M059J (cell line): Measurements from ENCODE around the gene CACNA1H. TPM values are rescaled to one million over a fixed set of nuclear protein-coding genes. Genes with fewer than 3 reads are reported as not detected.

Experiments
- DNase-seq: peaks from one replicate; pipeline ENCODE4 v3.0.0-alpha.2; 2012; ENCODE audit warnings: low read depth
- total RNA-seq: library from RNA; depleted of rRNA; stranded (reverse); fragments of >200 nt; shearing (Covaris generic); gene quantifications from 2 replicates; pipeline ENCODE4 v1.2.3, GENCODE V29; 2014; rRNA removed

Gene CACNA1H
- total RNA-seq, result 0.02 TPM in 1 of 2 replicates, not detected in the other

DNA sequence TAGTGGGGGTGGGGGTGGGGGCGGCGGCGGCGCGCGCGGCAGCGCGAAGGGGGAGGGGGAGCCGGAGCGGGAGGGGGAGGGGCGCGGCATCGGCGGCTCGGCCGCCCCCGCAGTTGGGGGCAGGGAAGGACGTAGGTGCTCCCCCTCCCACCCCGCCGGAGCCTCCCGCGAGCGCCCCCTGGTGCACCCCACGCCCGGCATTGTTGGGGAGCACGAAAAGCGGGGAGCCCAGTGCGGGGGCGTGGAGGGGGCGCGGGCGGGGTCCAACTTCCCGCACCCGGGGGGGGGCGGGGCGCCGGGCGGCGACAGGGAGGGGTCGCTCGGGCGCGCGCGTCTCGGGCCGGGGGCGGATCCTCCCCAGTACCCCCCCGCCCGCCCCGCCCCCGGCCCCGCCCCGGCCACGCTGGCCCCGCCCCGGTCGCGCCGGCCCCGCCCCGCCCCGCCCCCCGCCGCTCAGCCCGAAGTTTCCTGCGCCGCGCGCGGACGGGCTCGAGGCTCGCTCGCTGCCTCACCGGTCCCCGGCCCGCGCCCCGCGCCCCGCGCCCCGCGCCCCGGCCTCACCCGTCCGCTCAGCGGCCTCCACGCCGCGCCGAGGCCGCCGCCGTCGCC lies at the start of gene CACNA1H:
TSS of gene CACNA1H (plus strand) at position 456 of the 609 bp plus-strand sequence. CDS start 632 bp downstream, outside the sequence.
- no peak for DNase-seq

DNA sequence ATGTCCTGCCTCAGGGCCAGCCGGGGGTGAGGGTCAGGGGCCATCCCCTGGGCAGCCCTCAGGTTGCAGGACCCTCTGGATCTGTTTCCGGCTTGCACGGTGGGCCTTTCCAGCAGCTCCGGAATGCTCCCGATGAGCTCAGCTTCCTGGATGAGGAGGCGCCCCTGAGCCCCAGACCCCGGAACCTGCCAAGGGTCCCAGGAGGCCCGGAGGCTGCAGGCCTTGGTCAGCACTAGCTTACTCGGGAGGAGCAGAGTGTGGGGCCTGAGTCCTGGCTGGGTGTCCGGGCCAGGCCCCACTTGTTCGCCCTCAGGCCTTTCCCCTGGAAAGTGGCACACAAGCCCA lies 49.3 kb upstream of the CACNA1H start:
- DNase-seq, result no peak

- peak; percentile 55 for DNase-seq
These were observed 46.9 kb upstream of the CACNA1H start for GRCh38 chr16:1105888-1106620.

DNA sequence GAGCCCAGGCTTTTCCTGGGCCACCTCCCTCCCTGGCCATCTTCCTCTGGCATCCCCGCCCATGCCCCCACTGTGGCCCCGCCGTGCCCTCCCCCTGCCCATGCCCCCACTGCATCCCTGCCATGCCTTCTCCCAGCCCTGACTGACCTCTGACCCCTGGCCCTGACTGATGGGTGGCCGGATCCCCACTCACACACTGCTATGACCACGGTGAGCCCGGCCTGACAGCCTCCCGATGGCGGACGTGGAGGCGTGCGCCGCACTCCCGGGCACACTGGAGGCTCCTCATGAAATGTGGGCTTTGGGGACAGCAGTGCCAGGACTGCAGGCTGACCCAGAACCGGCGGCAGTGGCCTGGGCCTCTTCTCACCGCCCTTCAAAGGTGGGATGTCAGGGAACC lies 46.2 kb upstream of the CACNA1H start:
- DNase-seq, result no peak

GRCh38 chr16:1107141-1107540 lies 45.8 kb upstream of the CACNA1H start:
- DNase-seq, result no peak

GRCh38 chr16:1107731-1108130 lies 45.2 kb upstream of the CACNA1H start:
- no peak for DNase-seq

DNA sequence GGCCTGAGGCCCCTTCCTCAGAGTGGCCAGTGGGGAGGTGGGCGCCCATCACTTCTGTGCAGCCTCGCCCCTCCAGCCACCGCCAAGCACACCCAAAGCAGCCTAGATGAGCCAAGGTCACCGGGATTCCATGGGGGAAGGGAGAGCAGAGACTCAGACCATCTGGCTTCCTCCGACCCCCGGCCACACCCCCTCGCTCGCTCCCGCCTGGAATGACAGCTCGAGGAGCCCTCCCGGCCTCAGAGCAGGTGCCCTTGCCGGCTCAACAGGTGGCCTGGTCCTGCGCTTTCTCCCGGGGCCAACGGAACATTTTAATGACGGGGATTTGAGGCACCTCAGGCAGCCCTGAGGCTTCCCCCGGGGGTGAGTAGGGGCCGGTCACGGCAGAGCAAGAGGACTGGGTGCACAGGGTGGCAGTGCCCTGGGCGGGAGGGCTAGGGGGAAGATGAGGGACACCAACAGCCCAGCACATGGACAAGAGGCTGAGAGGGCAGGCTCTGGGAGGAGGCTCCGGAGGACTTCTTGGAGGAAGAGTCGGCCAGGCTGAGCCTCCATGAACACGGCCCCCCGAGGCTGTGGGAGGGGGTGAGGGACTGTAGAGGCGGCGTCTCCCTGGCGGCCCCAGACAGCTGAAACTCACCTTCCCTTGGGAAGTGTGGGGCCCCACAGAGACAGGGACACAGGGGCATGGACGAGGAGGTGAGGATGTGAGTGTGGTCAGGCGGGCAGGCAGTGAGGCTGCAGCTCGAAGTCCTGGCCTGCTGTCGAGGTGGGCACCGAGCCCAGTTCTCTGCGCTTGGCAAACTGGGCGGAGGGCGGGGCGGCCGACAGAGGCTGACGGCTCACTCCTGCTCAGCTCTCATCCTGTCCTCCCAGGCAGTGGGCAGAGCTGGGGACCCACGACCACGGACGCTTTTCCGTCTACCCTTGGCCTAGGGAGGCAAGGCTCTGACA lies 44.3 kb upstream of the CACNA1H start:
- DNase-seq, result peak; percentile 48

- DNase-seq, result no peak
These were observed 43.3 kb upstream of the CACNA1H start for GRCh38 chr16:1109648-1110047.

DNA sequence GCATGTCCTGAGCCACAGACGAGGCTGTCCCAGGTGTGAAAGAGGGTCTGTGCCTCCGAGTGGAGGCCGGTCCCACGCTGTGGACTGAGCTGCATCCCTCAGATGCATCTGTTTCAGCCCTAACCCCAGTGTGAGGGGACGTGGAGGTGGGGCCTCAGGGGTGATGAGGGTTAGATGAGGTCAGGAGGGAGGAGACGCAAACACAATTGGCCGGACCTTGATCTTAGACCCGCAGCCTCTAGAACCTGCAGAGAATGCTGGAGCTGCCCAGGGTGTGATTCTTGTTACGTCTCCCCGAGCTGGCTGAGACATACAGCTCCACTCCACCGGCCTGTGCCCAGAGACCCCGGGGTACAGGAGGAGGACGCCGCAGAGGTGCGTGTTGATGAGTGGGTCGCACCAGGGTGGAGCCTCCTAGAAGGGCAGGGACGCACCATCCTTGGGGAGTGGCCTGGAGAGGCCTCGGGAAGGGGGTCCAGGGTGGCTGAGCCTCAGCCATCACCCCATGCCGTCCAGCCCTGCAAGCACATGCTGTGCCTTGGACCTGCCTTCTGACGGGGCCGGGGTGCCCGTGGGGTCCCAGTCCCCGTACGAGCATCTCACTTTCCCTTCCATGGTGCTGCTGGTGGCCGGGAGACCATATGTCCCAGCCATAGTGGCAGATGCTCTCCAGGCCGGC lies 40.3 kb upstream of the CACNA1H start:
- no peak for DNase-seq

GRCh38 chr16:1113489-1113888 lies 39.4 kb upstream of the CACNA1H start:
- DNase-seq, result no peak

- DNase-seq, result no peak
These were observed 38.9 kb upstream of the CACNA1H start for GRCh38 chr16:1113889-1114526.

DNA sequence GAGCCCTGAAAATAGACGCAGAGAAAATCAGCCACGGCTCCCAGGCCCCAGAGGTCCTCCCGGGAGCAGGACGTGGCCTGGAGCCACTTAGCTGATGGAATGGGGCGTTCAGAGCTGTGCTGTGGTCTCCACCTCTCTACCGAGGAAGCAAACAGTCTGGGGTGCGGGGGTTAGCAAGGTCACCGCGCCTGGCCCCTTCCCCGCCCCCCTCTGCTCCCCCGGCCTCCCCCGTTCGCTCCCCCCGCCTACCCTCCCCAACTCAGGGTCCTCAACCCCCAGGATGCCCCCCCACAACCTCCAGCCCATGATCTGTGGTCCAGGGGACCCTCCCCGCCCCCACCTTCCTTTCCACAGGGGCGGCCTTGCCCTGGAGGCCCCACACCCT lies 36.2 kb upstream of the CACNA1H start:
- no peak for DNase-seq

- no peak for DNase-seq
These were observed 35.6 kb upstream of the CACNA1H start for GRCh38 chr16:1117176-1117900.

DNA sequence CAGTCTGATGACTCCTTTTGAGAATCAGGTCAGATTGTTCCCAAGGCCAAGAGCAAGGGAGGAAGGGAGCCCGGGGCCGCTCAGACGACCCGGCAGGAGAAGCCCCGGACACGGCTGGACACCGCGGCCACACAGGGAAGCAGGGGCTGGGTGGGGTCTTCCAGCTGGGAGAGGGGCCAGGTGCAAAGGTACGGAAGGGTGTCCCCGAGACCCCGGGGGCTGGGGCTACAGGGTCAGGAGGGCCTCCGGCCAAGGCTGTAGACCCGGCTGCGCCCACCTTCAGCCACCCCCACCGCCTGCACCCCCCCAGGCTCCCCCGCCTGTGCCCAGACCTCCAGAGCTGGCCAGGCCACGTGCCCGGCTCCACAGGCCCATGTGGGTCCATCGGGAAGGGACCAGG lies 35.0 kb upstream of the CACNA1H start:
- no peak for DNase-seq

DNA sequence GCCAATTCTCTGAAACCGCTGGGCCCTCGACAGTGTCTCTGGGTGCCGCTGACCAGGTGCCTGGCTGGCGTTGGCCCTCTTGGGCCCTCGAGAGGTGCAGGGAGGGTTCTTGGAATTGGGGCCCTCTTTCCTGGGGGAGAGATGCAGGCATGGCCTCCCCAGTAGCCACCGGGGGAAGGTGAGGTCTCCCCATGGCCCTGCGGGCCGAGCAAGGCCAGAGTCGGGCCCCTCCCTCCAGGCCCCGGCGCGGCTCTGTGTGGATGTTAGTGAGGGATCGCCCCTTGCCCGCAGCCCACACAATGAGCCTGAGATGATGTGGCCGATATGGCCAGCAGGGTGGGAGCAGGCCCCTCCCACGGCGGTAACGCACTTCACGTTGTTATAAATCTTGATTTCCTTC lies 33.8 kb upstream of the CACNA1H start:
- no peak for DNase-seq

DNA sequence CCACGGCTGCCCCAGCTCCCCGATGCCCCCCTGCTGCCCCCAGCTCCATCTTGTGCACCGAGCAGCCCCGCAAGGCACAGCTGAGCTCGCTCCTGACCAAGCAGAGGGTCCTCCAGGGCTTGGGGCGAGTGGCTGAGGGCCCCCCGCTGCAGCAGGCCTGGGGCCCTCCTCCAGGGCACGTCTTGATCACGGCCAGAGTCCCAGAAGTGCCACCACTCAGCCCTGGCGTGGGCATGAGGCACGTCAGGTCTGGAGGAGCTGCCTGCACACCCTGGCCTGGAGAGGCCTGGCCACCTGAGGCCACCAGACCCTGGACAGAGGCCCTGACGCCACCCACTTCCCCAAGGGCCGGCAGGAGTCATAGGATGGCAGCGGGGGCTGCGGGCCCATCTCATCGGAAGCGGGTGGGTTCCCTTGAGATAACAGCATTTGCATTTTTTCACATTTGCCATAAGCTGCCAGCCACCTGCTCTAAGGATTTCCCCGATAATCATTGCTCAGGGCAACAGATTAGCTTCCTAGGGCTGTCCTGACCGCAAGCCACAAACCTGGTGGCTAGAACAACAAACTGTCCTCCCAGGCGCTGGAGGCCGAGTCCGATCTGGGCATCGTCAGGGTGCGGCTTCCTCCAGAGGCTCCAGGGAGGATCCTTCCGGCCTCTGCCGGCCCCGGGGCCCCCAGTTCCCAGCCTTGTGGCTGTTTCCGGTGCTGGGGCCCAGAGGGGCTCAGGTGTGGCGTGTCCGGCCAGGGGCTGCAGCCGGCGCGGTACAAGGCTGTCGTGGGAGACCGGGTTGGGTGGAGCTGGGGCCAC lies 32.9 kb upstream of the CACNA1H start:
- DNase-seq, result peak; percentile 62

DNA sequence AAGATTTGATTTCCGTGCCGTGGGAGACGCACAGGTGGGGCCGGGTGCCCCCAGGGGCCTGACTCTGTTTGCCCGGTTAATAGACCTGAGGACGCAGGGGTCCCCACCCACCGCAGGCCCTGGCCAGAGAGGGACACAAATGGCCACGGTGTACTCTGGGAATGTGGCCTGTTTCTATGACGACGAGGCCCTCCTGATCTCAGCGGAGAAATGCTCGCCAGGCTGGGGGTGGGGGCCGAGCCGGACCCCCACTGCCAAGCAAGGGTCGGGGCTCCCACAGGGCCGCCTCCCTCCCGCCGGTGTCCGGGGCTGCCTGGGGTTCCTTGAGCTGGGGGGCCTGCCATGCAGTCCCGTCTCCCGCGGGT lies 32.3 kb upstream of the CACNA1H start:
- no peak for DNase-seq

DNA sequence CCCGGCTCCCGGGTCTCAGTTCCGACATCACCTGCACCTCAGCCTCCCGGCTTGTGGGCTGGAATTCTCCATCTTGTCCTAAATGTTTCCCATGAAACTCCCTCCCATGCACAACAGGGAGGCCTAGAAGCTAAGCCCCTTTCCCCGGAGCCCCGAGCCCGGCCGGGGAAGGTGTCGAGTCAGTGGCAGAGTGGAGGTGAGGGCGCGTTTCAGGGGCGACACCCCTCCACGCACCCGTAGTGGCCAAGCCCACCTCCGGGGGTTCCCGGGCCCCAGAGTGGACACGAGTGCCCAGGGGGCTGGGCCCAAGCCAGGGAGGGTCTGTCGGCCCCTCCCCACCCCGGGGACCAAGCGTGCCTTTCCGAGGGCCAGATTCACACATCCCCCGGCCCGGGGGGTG lies 31.9 kb upstream of the CACNA1H start:
- DNase-seq, result no peak

DNA sequence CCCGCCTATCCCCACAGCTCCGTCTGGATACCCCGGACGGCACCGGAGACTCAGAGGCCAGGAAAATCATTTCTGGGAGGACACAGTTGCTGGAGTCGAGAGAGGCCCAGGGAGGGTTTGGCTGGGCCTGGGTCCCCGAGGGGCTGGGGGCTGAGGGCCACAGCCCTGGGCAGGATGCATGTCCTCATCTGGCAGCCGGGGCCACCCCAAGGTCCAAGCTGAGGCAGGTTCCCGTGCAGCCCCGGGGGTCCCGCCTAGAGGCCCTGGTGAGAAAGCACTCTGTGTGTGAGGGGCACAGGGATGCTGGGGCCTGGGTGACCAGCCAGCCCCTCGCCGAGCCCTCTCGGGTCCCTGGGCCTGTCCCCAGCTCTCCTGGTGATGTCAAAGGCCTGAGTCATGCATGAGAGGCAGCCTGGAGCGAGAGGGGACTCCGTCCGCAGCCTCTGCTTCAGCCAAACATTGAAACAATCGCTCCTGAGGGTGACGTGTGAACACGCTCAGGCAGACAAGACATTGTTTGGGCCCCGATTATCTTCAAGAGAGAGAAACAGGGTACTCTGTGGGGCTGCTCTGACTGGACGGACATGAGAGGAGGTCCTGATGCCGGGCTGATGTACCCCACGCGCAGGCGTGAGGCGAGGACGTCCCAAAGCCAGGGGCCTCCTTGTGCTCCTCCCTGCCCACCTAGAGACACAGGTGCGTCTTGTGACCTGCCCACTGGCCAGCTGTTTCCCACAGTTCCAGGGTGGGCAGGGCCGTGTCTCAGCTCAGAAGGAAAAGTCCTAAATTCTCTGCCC lies 31.1 kb upstream of the CACNA1H start:
- peak; percentile 46 for DNase-seq
